Measurements from ENCODE around the gene AGPAT3.

The AGPAT3 gene

GRCh38 chr21:43874085-43874805, 9.2 kb downstream of the AGPAT3 start:
- no peaks in the 10 kb centered on the region for H3K4me1 ChIP-seq (ENCODE audit: insufficient read depth, poor library complexity, severe bottlenecking)
- H3K27ac ChIP-seq (ENCODE audit: poor library complexity, severe bottlenecking): no peak overlapping the region
- H3K36me3 ChIP-seq (ENCODE audit: low read depth): peaks cover 26% of the 10 kb centered on the region
- no peaks in the 10 kb centered on the region for H3K27me3 ChIP-seq (ENCODE audit: insufficient read depth, poor library complexity, severe bottlenecking)
- H3K4me3 ChIP-seq (ENCODE audit: severe bottlenecking): no peak overlapping the region
- ATAC-seq (ENCODE audit: low read depth): no peak
- no peak for TF ChIP-seq CTCF (IDR thresholded peaks at IDR 0.05; ENCODE audit: poor library complexity, severe bottlenecking)
- DNase-seq (ENCODE audit: low spot score): no peak
- no peaks in the 10 kb centered on the region for H3K9me3 ChIP-seq (ENCODE audit: severe bottlenecking)

DNA sequence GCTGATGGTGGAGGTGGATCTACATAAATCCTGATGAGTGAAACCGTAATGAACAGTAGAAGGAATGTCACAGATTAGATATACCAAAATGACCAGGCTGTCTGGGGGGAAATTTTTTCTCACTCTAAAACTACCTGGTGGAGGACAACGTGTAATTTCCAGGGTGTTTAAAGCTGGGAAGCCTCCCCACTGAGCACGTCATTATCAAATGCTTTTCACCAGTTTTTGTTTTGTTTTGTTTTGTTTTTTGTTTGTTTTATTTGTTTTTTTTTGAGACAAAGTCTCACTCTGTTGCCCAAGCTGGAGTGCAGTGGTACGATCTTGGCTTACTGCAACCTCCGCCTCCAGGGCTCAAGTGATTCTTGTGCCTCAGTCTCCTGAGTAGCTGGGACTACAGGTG, 11.6 kb downstream of the AGPAT3 start:
- no peaks in the 10 kb centered on the region for H3K4me1 ChIP-seq (ENCODE audit: insufficient read depth, poor library complexity, severe bottlenecking)
- no peak overlapping the region for H3K27ac ChIP-seq (ENCODE audit: poor library complexity, severe bottlenecking)
- H3K27me3 ChIP-seq (ENCODE audit: insufficient read depth, poor library complexity, severe bottlenecking): no peaks in the 10 kb centered on the region
- DNase-seq (ENCODE audit: low spot score) (no peak), ATAC-seq (ENCODE audit: low read depth) (no peak)
- H3K9me3 ChIP-seq (ENCODE audit: severe bottlenecking): no peaks in the 10 kb centered on the region
- peaks cover 13% of the 10 kb centered on the region; the same call in 1 of the 2 replicates for H3K36me3 ChIP-seq (ENCODE audit: low read depth)
- H3K4me3 ChIP-seq (ENCODE audit: severe bottlenecking): no peak overlapping the region
- TF ChIP-seq CTCF (IDR thresholded peaks at IDR 0.05; ENCODE audit: poor library complexity, severe bottlenecking): no peak

GRCh38 chr21:43877936-43878575, 13.0 kb downstream of the AGPAT3 start:
- no peaks in the 10 kb centered on the region for H3K4me1 ChIP-seq (ENCODE audit: insufficient read depth, poor library complexity, severe bottlenecking)
- no peak overlapping the region for H3K4me3 ChIP-seq (ENCODE audit: severe bottlenecking)
- DNase-seq (ENCODE audit: low spot score) (no peak), ATAC-seq (ENCODE audit: low read depth) (no peak)
- no peak overlapping the region for H3K27ac ChIP-seq (ENCODE audit: poor library complexity, severe bottlenecking)
- H3K36me3 ChIP-seq (ENCODE audit: low read depth): peaks cover 9% of the 10 kb centered on the region; the same call in 1 of the 2 replicates
- no peaks in the 10 kb centered on the region for H3K9me3 ChIP-seq (ENCODE audit: severe bottlenecking)
- no peak for TF ChIP-seq CTCF (IDR thresholded peaks at IDR 0.05; ENCODE audit: poor library complexity, severe bottlenecking)
- no peaks in the 10 kb centered on the region for H3K27me3 ChIP-seq (ENCODE audit: insufficient read depth, poor library complexity, severe bottlenecking)

GRCh38 chr21:43879348-43880110, 14.5 kb downstream of the AGPAT3 start:
- H3K36me3 ChIP-seq (ENCODE audit: low read depth): no peaks in the 10 kb centered on the region
- H3K9me3 ChIP-seq (ENCODE audit: severe bottlenecking): no peaks in the 10 kb centered on the region
- TF ChIP-seq CTCF (IDR thresholded peaks at IDR 0.05; ENCODE audit: poor library complexity, severe bottlenecking): no peak
- no peak overlapping the region for H3K4me3 ChIP-seq (ENCODE audit: severe bottlenecking)
- DNase-seq (ENCODE audit: low spot score): no peak
- H3K27ac ChIP-seq (ENCODE audit: poor library complexity, severe bottlenecking): no peak overlapping the region
- peaks cover 4% of the 10 kb centered on the region for H3K4me1 ChIP-seq (ENCODE audit: insufficient read depth, poor library complexity, severe bottlenecking)
- H3K27me3 ChIP-seq (ENCODE audit: insufficient read depth, poor library complexity, severe bottlenecking): no peaks in the 10 kb centered on the region
- ATAC-seq (ENCODE audit: low read depth): no peak

All from RWPE2 (cell line).